CD1c-positive myeloid dendritic cell (primary cell): ENCODE measurements around the gene NKX6-2.
"Not testable (repeated sequence)": the region's sequence is repeated elsewhere in the genome, so short reads cannot be mapped to it uniquely, and the experiment has no call there.

Experiments used
- DNase-seq: peaks from one replicate; pipeline ENCODE4 v3.0.0-alpha.2; 2016; ENCODE audit errors: extremely low spot score

NKX6-2 gene

GRCh38 chr10:132780356-132780755 is 5.6 kb downstream of the NKX6-2 start:
- no peak for DNase-seq

GRCh38 chr10:132779549-132780294 is 6.2 kb downstream of the NKX6-2 start:
- DNase-seq = no peak

GRCh38 chr10:132777441-132777840 is 8.5 kb downstream of the NKX6-2 start:
- no peak for DNase-seq

GRCh38 chr10:132776821-132777220 is 9.1 kb downstream of the NKX6-2 start:
- DNase-seq = no peak

- no peak for DNase-seq
Measured at GRCh38 chr10:132776186-132776585, 9.8 kb downstream of the NKX6-2 start.

GRCh38 chr10:132774902-132775863 is 10.8 kb downstream of the NKX6-2 start:
- no peak for DNase-seq

GRCh38 chr10:132774181-132774901 is 11.6 kb downstream of the NKX6-2 start:
- no peak for DNase-seq

GRCh38 chr10:132772816-132773215 is 13.1 kb downstream of the NKX6-2 start:
- not testable (repeated sequence) for DNase-seq

- DNase-seq = no peak
Measured at GRCh38 chr10:132770061-132771021, 15.6 kb downstream of the NKX6-2 start.

GRCh38 chr10:132768346-132769248 is 17.4 kb downstream of the NKX6-2 start:
- no peak for DNase-seq

GRCh38 chr10:132766291-132766690 is 19.7 kb downstream of the NKX6-2 start:
- no peak for DNase-seq

- DNase-seq = no peak
Measured at GRCh38 chr10:132765435-132765834, 20.5 kb downstream of the NKX6-2 start.

- DNase-seq = no peak
Measured at GRCh38 chr10:132764108-132764507, 21.8 kb downstream of the NKX6-2 start.

GRCh38 chr10:132763545-132763944 is 22.4 kb downstream of the NKX6-2 start:
- no peak for DNase-seq

- DNase-seq = no peak
Measured at GRCh38 chr10:132762267-132762666, 23.7 kb downstream of the NKX6-2 start.

- no peak for DNase-seq
Measured at GRCh38 chr10:132761395-132762060, 24.4 kb downstream of the NKX6-2 start.

- DNase-seq = no peak
Measured at GRCh38 chr10:132758865-132759264, 27.1 kb downstream of the NKX6-2 start.

- no peak for DNase-seq
Measured at GRCh38 chr10:132757171-132757570, 28.8 kb downstream of the NKX6-2 start.

- no peak for DNase-seq
Measured at GRCh38 chr10:132756591-132756990, 29.4 kb downstream of the NKX6-2 start.
